ENCODE results near the gene ANK2.

- TF ChIP-seq, protein P1, sequence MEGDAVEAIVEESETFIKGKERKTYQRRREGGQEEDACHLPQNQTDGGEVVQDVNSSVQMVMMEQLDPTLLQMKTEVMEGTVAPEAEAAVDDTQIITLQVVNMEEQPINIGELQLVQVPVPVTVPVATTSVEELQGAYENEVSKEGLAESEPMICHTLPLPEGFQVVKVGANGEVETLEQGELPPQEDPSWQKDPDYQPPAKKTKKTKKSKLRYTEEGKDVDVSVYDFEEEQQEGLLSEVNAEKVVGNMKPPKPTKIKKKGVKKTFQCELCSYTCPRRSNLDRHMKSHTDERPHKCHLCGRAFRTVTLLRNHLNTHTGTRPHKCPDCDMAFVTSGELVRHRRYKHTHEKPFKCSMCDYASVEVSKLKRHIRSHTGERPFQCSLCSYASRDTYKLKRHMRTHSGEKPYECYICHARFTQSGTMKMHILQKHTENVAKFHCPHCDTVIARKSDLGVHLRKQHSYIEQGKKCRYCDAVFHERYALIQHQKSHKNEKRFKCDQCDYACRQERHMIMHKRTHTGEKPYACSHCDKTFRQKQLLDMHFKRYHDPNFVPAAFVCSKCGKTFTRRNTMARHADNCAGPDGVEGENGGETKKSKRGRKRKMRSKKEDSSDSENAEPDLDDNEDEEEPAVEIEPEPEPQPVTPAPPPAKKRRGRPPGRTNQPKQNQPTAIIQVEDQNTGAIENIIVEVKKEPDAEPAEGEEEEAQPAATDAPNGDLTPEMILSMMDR (IDR thresholded peaks at IDR 0.05 in 8 of 11, conservative IDR thresholded peaks at IDR 0.05 in 3 of 11): no peak
- TF ChIP-seq POLR2A (IDR thresholded peaks at IDR 0.05) (no peak), POLR2AphosphoS5 (IDR thresholded peaks at IDR 0.05) (no peak)
Measured at GRCh38 chr4:113101669-113102068, 52.2 kb downstream of the ANK2 start.
